GM12878 (cell line): Measurements from ENCODE around the gene CDKN3. TPM values are rescaled to one million over a fixed set of nuclear protein-coding genes. Genes with fewer than 3 reads are reported as not detected.

ENCODE experiments used
- ATAC-seq: fragments of 200-7000 bp; cut with Tn5 transposase; 3 replicates; pipeline ENCODE4 v1.9.1; 2020; ENCODE audit warnings: mild to moderate bottlenecking, moderate library complexity
- BruUV-seq: library from RNA; stranded (reverse); fragments of 400-500 nt; replicated peaks from 2 replicates; lab custom pipeline; 2021; lab: Mats Ljungman, UMichigan
- CTCF ChIA-PET: fragments of 300-600 bp; sonication (Branson Sonifier 250); formaldehyde crosslinking; extraction: SDS; loops from one replicate; lab custom pipeline; 2021; ENCODE audit warnings: inconsistent platforms; lab: Yijun Ruan, JAX
- POLR2A ChIA-PET: fragments of 350-600 bp; formaldehyde crosslinking; extraction: SDS; loops from one replicate; lab custom pipeline; 2021; ENCODE audit warnings: inconsistent platforms; lab: Charles Lee
- RAD21 ChIA-PET: fragments of 300-600 bp; sonication (Branson Sonifier 250); formaldehyde crosslinking; loops from one replicate; lab custom pipeline; 2023; ENCODE audit warnings: antibody characterized with exemption; ENCODE audit not compliant: unreplicated experiment; lab: Charles Lee
- SMC1A ChIA-PET: fragments of 300-600 bp; sonication (Branson Sonifier 250); formaldehyde crosslinking; loops from one replicate; lab custom pipeline; 2023; ENCODE audit not compliant: unreplicated experiment, uncharacterized antibody; lab: Charles Lee
- DNase-seq: peaks from one replicate; pipeline ENCODE4 v3.0.0-alpha.2; 2011; ENCODE audit warnings: low read depth, low spot score
- FAIRE-seq: peaks from 3 replicates; lab custom pipeline; 2011; peaks lifted over from hg19 to GRCh38; lab: Jason Lieb, UNC
- H2AFZ ChIP-seq: 2 replicates; pipeline ENCODE4 v1.6.0; 2011; ENCODE audit warnings: low read depth, low read length, control low read depth; ENCODE audit not compliant: control insufficient read depth
- H3K27ac ChIP-seq: 2 replicates; pipeline ENCODE4 v1.5.1; 2011; ENCODE audit warnings: control low read depth; ENCODE audit not compliant: control insufficient read depth, insufficient read depth
- H3K27me3 ChIP-seq, 2 experiments: replicated peaks in 1 of 2; 2 replicates each; pipeline versions ENCODE4 v1.6.0 to v1.6.1; 2011; ENCODE audit warnings: low read length in 1 of 2; ENCODE audit not compliant: control insufficient read depth in 2 of 2, insufficient read depth in 2 of 2
- H3K36me3 ChIP-seq, 2 experiments: 2 replicates each; pipeline ENCODE4 v1.5.1; 2011; ENCODE audit warnings: low read length in 1 of 2; ENCODE audit not compliant: control insufficient read depth in 2 of 2, insufficient read depth in 2 of 2
- H3K4me1 ChIP-seq: 2 replicates; pipeline ENCODE4 v1.6.1; 2011; ENCODE audit warnings: mild to moderate bottlenecking, low read length, moderate library complexity, mixed read lengths; ENCODE audit not compliant: control insufficient read depth, insufficient read depth
- H3K4me2 ChIP-seq: 2 replicates; pipeline ENCODE4 v1.6.0; 2011; ENCODE audit warnings: control low read depth; ENCODE audit not compliant: control insufficient read depth, insufficient read depth
- H3K4me3 ChIP-seq: fragments of 200-600 bp; sonication (generic); 2 replicates; pipeline ENCODE4 v1.5.1; 2016
- H3K79me2 ChIP-seq: 2 replicates; pipeline ENCODE4 v1.6.0; 2011; ENCODE audit warnings: low read length; ENCODE audit not compliant: control insufficient read depth, insufficient read depth
- H3K9ac ChIP-seq: 2 replicates; pipeline ENCODE4 v1.8.0; 2011; ENCODE audit warnings: low read length, control low read depth, mixed read lengths; ENCODE audit not compliant: control insufficient read depth, insufficient read depth
- H3K9me3 ChIP-seq: replicated peaks from 3 replicates; pipeline ENCODE4 v1.5.1; 2011; ENCODE audit warnings: mild to moderate bottlenecking, low read length; ENCODE audit not compliant: control insufficient read depth, insufficient read depth
- H4K20me1 ChIP-seq: 2 replicates; pipeline ENCODE4 v1.6.0; 2011; ENCODE audit not compliant: control insufficient read depth, insufficient read depth
- CBX5 ChIP-seq: sonication (generic); IDR thresholded peaks from 2 replicates; pipeline ENCODE4 v1.6.1; 2016; ENCODE audit warnings: low read depth, moderate library complexity, mild to moderate bottlenecking, inconsistent platforms
- EED ChIP-seq: sonication (generic); IDR thresholded peaks from 2 replicates; pipeline ENCODE4 v1.6.1; 2016; ENCODE audit warnings: antibody characterized with exemption, low read depth
- HSF1 ChIP-seq: fragments of 150-350 bp; IDR thresholded peaks from 2 replicates; pipeline ENCODE4 v1.6.1; 2014; ENCODE audit warnings: mild to moderate bottlenecking, low read depth, low read length
- IRF4 ChIP-seq: IDR thresholded peaks from 2 replicates; pipeline ENCODE4 v1.6.1; 2011; ENCODE audit warnings: low read depth, low read length
- MTA3 ChIP-seq: IDR thresholded peaks from 2 replicates; pipeline ENCODE4 v1.6.1; 2012; ENCODE audit warnings: low read length, inconsistent platforms, borderline replicate concordance
- MYC ChIP-seq: IDR thresholded peaks from 2 replicates; pipeline ENCODE4 v1.6.1; 2011; ENCODE audit warnings: mild to moderate bottlenecking, low read length, moderate library complexity, inconsistent platforms; ENCODE audit not compliant: insufficient read depth, insufficient replicate concordance, insufficient read length, severe bottlenecking
- NFYB ChIP-seq: IDR thresholded peaks from 2 replicates; pipeline ENCODE4 v1.6.1; 2011; ENCODE audit warnings: low read depth, mild to moderate bottlenecking, low read length, improper control_type of control experiment, moderate library complexity; ENCODE audit not compliant: insufficient read depth
- NKRF ChIP-seq: fragments of 450-650 bp; conservative IDR thresholded peaks from 2 replicates; pipeline ENCODE4 v1.6.1; 2017; ENCODE audit warnings: mild to moderate bottlenecking, moderate library complexity
- POLR2AphosphoS2 ChIP-seq: IDR thresholded peaks from 2 replicates; pipeline ENCODE4 v1.6.1; 2011; ENCODE audit warnings: low read depth, mild to moderate bottlenecking, low read length, improper control_type of control experiment, moderate library complexity
- RBBP5 ChIP-seq: fragments of 200-600 bp; sonication (generic); conservative IDR thresholded peaks from 2 replicates; pipeline ENCODE4 v1.6.1; 2016
- SIN3A ChIP-seq: IDR thresholded peaks from 2 replicates; pipeline ENCODE4 v1.6.1; 2012; ENCODE audit warnings: low read depth, low read length, improper control_type of control experiment
- SMAD5 ChIP-seq: IDR thresholded peaks from 2 replicates; pipeline ENCODE4 v1.6.1; 2016; ENCODE audit warnings: antibody characterized with exemption, low read depth
- ZNF384 ChIP-seq: IDR thresholded peaks from 2 replicates; pipeline ENCODE4 v1.6.1; 2012; ENCODE audit warnings: low read depth, mild to moderate bottlenecking, low read length, improper control_type of control experiment, borderline replicate concordance
- WGBS: methylation state at CpG from one replicate; pipeline ENCODE4 v1.1.6; 2016; ENCODE audit warnings: low lambda C conversion rate; ENCODE audit not compliant: insufficient replicate concordance, insufficient coverage; ENCODE audit errors: missing lambda C conversion rate; 5-methylcytosine and 5-hydroxymethylcytosine counted together
- in situ Hi-C: fragments of 300-500 bp; cut with MboI; formaldehyde crosslinking; loops from 9 replicates; pipeline ENCODE4 v1.14.3; 2018; ENCODE audit warnings: mixed read lengths
- intact Hi-C: fragments of 100-400 bp; cut with micrococcal nuclease; formaldehyde crosslinking; loops from one replicate; pipeline ENCODE4 v1.14.2; 2022; ENCODE audit not compliant: unreplicated experiment
- polyA plus RNA-seq, 11 experiments: library from polyadenylated mRNA; depleted of rRNA in 4 of 11; unstranded in 6 of 11; stranded (reverse) in 5 of 11; fragments of >200 nt; fragmentation: Nextera tagmentation in 4 of 11; fragmentation: Illumina TruSeq in 1 of 11; extraction: Ambion mirVana in 4 of 11; extraction: Trizol in 1 of 11; gene quantifications; 1 replicate in 1 of 11; 2 replicates in 10 of 11; pipeline versions ENCODE4 v1.2.1 to v1.2.3, GENCODE V29; 2011 to 2016; ENCODE audit warnings: inconsistent platforms in 2 of 11, missing spikeins in 2 of 11, low read depth in 1 of 11
- total RNA-seq, 4 experiments: library from RNA; depleted of rRNA in 3 of 4; stranded (reverse); fragments of >200 nt in 3 of 4; fragmentation: Illumina TruSeq in 1 of 4; extraction: Trizol in 1 of 4; gene quantifications; 2 replicates each; pipeline versions ENCODE4 v1.2.1 to v1.2.3, GENCODE V29; 2013 to 2021
- TF ChIP-seq, protein P1 (sequence below): IDR thresholded peaks from 2 replicates; pipeline ENCODE4 v1.6.1; 2011; ENCODE audit warnings: borderline replicate concordance, low read depth, mild to moderate bottlenecking, moderate library complexity, mixed read lengths, low read length; ENCODE audit not compliant: insufficient read depth; ENCODE audit errors: extremely low read length
- TF ChIP-seq, protein P2 (sequence below): fragments of 450-650 bp; IDR thresholded peaks from 2 replicates; pipeline ENCODE4 v1.6.1; 2014; ENCODE audit warnings: mild to moderate bottlenecking
- TF ChIP-seq, protein P3 (sequence below): fragments of 450-650 bp; IDR thresholded peaks from 2 replicates; pipeline ENCODE4 v1.6.1; 2017; ENCODE audit warnings: antibody characterized with exemption, mild to moderate bottlenecking, moderate library complexity

Gene CDKN3
- total and polyA plus RNA-seq, 10 of the 15 experiments (the other 5 are each of a cell fraction or from before 2014, with no cell fraction given): 54.9 to 197 (median 111) TPM

- H3K79me2 ChIP-seq: no peaks in the 10 kb centered on the region
- H3K9me3 ChIP-seq: no peaks in the 10 kb centered on the region; the same call in 2 of the 3 replicates
- no peaks in the 10 kb centered on the region for H4K20me1 ChIP-seq
- ChIA-PET SMC1A (no interaction called here), POLR2A (no interaction called here), RAD21 (no interaction called here), CTCF (interaction anchor here (1.1 to 1.2 kb wide), 2 partner anchors 10 to 11 kb away, joined by 3 read pairs; no protein-coding TSS in a partner anchor)
- intact Hi-C loops (no loop called here), in situ Hi-C loops (no loop called here)
- H3K4me1 ChIP-seq: no peaks in the 10 kb centered on the region
- no peak overlapping the region for H3K4me2 ChIP-seq
- BruUV-seq: no TSS peak
- H3K27ac ChIP-seq: no peak overlapping the region
- FAIRE-seq (no peak), DNase-seq (no peak), ATAC-seq (no peak)
- WGBS: 48% methylated on average over 2 of the region's 2 CpGs
- H2AFZ ChIP-seq: no peak overlapping the region
- H3K9ac ChIP-seq: no peak overlapping the region
- no peaks in the 10 kb centered on the region for H3K36me3 ChIP-seq
- no peak overlapping the region for H3K4me3 ChIP-seq
- no peaks in the 10 kb centered on the region for H3K27me3 ChIP-seq
- no peak for TF ChIP-seq ZNF384
- no peak for TF ChIP-seq POLR2AphosphoS2
- TF ChIP-seq, protein P1, sequence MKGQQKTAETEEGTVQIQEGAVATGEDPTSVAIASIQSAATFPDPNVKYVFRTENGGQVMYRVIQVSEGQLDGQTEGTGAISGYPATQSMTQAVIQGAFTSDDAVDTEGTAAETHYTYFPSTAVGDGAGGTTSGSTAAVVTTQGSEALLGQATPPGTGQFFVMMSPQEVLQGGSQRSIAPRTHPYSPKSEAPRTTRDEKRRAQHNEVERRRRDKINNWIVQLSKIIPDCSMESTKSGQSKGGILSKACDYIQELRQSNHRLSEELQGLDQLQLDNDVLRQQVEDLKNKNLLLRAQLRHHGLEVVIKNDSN: no peak
- no peak for TF ChIP-seq EED
- no peak for TF ChIP-seq HSF1
- TF ChIP-seq CBX5: no peak
- no peak for TF ChIP-seq MTA3
- no peak for TF ChIP-seq NKRF
- no peak for TF ChIP-seq NFYB
- TF ChIP-seq RBBP5: no peak
- TF ChIP-seq, protein P2, sequence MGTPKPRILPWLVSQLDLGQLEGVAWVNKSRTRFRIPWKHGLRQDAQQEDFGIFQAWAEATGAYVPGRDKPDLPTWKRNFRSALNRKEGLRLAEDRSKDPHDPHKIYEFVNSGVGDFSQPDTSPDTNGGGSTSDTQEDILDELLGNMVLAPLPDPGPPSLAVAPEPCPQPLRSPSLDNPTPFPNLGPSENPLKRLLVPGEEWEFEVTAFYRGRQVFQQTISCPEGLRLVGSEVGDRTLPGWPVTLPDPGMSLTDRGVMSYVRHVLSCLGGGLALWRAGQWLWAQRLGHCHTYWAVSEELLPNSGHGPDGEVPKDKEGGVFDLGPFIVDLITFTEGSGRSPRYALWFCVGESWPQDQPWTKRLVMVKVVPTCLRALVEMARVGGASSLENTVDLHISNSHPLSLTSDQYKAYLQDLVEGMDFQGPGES: no peak
- no peak for TF ChIP-seq SIN3A
- TF ChIP-seq, protein P3, sequence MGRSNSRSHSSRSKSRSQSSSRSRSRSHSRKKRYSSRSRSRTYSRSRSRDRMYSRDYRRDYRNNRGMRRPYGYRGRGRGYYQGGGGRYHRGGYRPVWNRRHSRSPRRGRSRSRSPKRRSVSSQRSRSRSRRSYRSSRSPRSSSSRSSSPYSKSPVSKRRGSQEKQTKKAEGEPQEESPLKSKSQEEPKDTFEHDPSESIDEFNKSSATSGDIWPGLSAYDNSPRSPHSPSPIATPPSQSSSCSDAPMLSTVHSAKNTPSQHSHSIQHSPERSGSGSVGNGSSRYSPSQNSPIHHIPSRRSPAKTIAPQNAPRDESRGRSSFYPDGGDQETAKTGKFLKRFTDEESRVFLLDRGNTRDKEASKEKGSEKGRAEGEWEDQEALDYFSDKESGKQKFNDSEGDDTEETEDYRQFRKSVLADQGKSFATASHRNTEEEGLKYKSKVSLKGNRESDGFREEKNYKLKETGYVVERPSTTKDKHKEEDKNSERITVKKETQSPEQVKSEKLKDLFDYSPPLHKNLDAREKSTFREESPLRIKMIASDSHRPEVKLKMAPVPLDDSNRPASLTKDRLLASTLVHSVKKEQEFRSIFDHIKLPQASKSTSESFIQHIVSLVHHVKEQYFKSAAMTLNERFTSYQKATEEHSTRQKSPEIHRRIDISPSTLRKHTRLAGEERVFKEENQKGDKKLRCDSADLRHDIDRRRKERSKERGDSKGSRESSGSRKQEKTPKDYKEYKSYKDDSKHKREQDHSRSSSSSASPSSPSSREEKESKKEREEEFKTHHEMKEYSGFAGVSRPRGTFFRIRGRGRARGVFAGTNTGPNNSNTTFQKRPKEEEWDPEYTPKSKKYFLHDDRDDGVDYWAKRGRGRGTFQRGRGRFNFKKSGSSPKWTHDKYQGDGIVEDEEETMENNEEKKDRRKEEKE: no peak
- no peak for TF ChIP-seq SMAD5
- no peak for TF ChIP-seq MYC
- no peak for TF ChIP-seq IRF4
These were observed 43.1 kb upstream of the CDKN3 start for GRCh38 chr14:54353694-54354093.
